GM21381 (cell line): ENCODE measurements around the gene ACTRT2.

Source experiments
- ATAC-seq: cut with Tn5 transposase; IDR thresholded peaks from one replicate; pipeline ENCODE4 v1.9.1; 2021; ENCODE audit warnings: mild to moderate bottlenecking, moderate library complexity; ENCODE audit not compliant: unreplicated experiment

The ACTRT2 gene

GRCh38 chr1:3065797-3066196, 44.5 kb downstream of the ACTRT2 start:
- no peak for ATAC-seq

GRCh38 chr1:3066250-3066711, 45.0 kb downstream of the ACTRT2 start:
- ATAC-seq = no peak

GRCh38 chr1:3066826-3067225, 45.6 kb downstream of the ACTRT2 start:
- no peak for ATAC-seq

GRCh38 chr1:3067301-3067670, 46.0 kb downstream of the ACTRT2 start:
- ATAC-seq = no peak

GRCh38 chr1:3067671-3068563, 46.6 kb downstream of the ACTRT2 start:
- ATAC-seq = no peak

- ATAC-seq = no peak
Measured at GRCh38 chr1:3068564-3069431, 47.5 kb downstream of the ACTRT2 start, which contains the start of gene PRDM16. PRDM16 (plus strand) TSS chr1:3069203; CDS start chr1:3069260, 57 bp downstream.

- no peak for ATAC-seq
Measured at GRCh38 chr1:3069491-3070308, 48.4 kb downstream of the ACTRT2 start.

GRCh38 chr1:3070309-3070643, 49.0 kb downstream of the ACTRT2 start:
- no peak for ATAC-seq

GRCh38 chr1:3070644-3071564, 49.6 kb downstream of the ACTRT2 start:
- ATAC-seq = no peak

- no peak for ATAC-seq
Measured at GRCh38 chr1:3071565-3072390, 50.5 kb downstream of the ACTRT2 start.
